ENCODE data around the gene CDKN1C. TPM values are rescaled to one million over a fixed set of nuclear protein-coding genes. Genes with fewer than 3 reads are reported as not detected.

CDKN1C gene
- total RNA-seq, 1 donor from 2014 or later: 268 TPM

DNA sequence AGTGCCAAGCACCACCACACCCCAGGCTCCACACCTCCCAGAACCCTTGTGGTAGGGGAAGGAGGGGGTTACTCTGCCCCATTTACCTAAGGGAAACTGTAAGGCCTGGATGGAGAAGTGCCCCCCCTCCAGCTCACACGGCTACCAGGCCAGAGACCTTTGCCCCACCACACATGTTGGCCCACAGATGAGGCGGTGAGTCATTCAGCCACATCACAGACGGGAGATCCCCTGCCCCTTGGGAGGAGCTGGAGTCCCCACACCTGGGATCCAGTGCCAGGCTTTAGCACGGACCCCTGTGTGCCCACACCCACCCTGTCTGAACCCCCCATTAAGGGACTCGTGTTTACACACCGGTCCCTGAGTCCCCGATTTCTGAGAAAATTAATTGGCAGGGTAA lies 24.9 kb downstream of the CDKN1C start:
- TF ChIP-seq CTCF (IDR thresholded peaks at IDR 0.05; ENCODE audit: unreplicated experiment): no peak
- peaks cover 46% of the 10 kb centered on the region for H3K27me3 Mint-ChIP-seq
- no peaks in the 10 kb centered on the region for H3K36me3 Mint-ChIP-seq (ENCODE audit: insufficient read depth)

DNA sequence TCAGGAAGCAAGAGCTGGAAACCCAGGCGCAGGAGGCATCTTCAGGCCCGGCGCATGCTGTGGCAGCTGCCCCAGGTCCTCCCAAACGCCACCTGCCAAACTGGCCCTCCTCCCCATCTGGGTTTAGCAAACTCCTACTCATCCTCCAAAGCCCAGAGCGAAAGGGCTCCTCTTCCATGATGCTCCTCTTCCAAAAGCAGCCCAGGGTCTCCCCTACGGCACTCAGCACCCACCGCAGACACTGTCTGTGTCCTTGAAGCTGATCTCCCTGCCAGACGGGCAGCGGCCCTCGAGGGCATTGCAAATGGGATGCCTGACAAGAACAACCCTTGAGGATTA lies 25.9 kb downstream of the CDKN1C start:
- Mint-ChIP-seq H3K9me3 (ENCODE audit: low read depth) (no peaks in the 10 kb centered on the region), H3K27ac (no peak overlapping the region), H3K4me1 (ENCODE audit: low read depth) (no peaks in the 10 kb centered on the region), H3K27me3 (peaks cover 44% of the 10 kb centered on the region), H3K36me3 (ENCODE audit: insufficient read depth) (no peaks in the 10 kb centered on the region), H3K4me3 (ENCODE audit: low read depth) (no peak overlapping the region)
- no peak for DNase-seq (ENCODE audit: low spot score, unreplicated experiment)
- no peak for TF ChIP-seq CTCF (IDR thresholded peaks at IDR 0.05; ENCODE audit: unreplicated experiment)

More for the DNA sequence above, 24.9 kb downstream of the CDKN1C start:
- H3K9me3 Mint-ChIP-seq (ENCODE audit: low read depth): no peaks in the 10 kb centered on the region
- no peak overlapping the region for H3K27ac Mint-ChIP-seq
- no peaks in the 10 kb centered on the region for H3K4me1 Mint-ChIP-seq (ENCODE audit: low read depth)
- no peak overlapping the region for H3K4me3 Mint-ChIP-seq (ENCODE audit: low read depth)
- DNase-seq (ENCODE audit: low spot score, unreplicated experiment): no peak

- TF ChIP-seq CTCF (IDR thresholded peaks at IDR 0.05; ENCODE audit: unreplicated experiment): no peak
- Mint-ChIP-seq H3K27ac (no peak overlapping the region), H3K9me3 (ENCODE audit: low read depth) (no peaks in the 10 kb centered on the region), H3K27me3 (peaks cover 44% of the 10 kb centered on the region), H3K4me1 (ENCODE audit: low read depth) (no peaks in the 10 kb centered on the region), H3K36me3 (ENCODE audit: insufficient read depth) (no peaks in the 10 kb centered on the region), H3K4me3 (ENCODE audit: low read depth) (no peak overlapping the region)
- DNase-seq (ENCODE audit: low spot score, unreplicated experiment): no peak
These were observed 26.4 kb downstream of the CDKN1C start for GRCh38 chr11:2858995-2859698.

DNA sequence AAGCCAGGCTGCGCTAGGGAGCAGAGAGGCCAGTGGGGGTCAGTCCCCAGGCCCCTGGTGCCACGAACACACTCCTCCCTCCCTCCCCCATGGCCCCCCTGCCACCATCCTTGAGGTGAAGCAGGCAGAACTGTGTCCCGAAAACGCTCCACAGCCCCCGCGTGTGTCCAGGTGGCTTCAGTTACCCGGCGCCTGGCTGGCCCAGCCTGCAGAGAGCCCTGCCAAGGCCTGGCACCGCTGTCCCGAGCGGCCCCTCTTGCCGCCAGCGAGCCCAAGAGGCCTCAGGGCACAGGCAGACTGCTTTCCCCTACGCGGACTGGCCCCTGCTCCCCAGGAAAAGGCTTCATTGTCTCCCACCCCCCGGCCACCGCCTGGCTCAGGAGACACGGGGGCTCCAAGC lies 27.7 kb downstream of the CDKN1C start:
- Mint-ChIP-seq H3K4me3 (ENCODE audit: low read depth) (no peak overlapping the region), H3K4me1 (ENCODE audit: low read depth) (no peaks in the 10 kb centered on the region), H3K9me3 (ENCODE audit: low read depth) (no peaks in the 10 kb centered on the region), H3K27me3 (peaks cover 36% of the 10 kb centered on the region), H3K36me3 (ENCODE audit: insufficient read depth) (no peaks in the 10 kb centered on the region), H3K27ac (no peak overlapping the region)
- no peak for DNase-seq (ENCODE audit: low spot score, unreplicated experiment)
- TF ChIP-seq CTCF (IDR thresholded peaks at IDR 0.05; ENCODE audit: unreplicated experiment): no peak

DNA sequence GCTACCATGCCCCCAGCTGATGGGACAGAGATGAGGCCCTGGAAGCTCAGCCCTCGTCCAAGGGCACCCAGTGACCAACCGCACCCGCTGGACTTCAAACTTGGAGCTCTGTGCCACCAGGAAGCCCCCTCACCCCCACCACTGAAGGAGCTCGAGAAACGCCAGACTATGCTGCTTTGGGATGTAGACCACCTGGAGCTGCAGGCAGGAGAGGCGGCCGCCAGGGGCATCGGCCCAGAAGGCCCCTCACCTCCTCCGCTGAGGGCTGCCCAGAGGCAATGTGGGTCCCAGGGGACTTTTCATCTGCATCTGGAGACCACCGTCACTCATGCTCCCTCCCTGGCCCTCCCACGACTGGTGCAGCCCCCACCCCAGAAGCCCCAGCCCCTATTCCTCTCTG lies 28.3 kb downstream of the CDKN1C start:
- no peak overlapping the region for H3K27ac Mint-ChIP-seq
- H3K36me3 Mint-ChIP-seq (ENCODE audit: insufficient read depth): no peaks in the 10 kb centered on the region
- H3K9me3 Mint-ChIP-seq (ENCODE audit: low read depth): no peaks in the 10 kb centered on the region
- DNase-seq (ENCODE audit: low spot score, unreplicated experiment): no peak
- no peaks in the 10 kb centered on the region for H3K4me1 Mint-ChIP-seq (ENCODE audit: low read depth)
- TF ChIP-seq CTCF (IDR thresholded peaks at IDR 0.05; ENCODE audit: unreplicated experiment): peak; percentile 28
- no peak overlapping the region for H3K4me3 Mint-ChIP-seq (ENCODE audit: low read depth)
- H3K27me3 Mint-ChIP-seq: peaks cover 36% of the 10 kb centered on the region

Measured in progenitor cell of endocrine pancreas (in vitro differentiated cells).